HL-60 (cell line): ENCODE results near the gene ASCC3.

ENCODE experiments used
- GABPA ChIP-seq: IDR thresholded peaks from 2 replicates; pipeline ENCODE4 v1.6.1; 2012; ENCODE audit warnings: low read depth
- POLR2AphosphoS5 ChIP-seq: IDR thresholded peaks from 2 replicates; pipeline ENCODE4 v1.6.1; 2012; ENCODE audit warnings: low read depth
- SPI1 ChIP-seq: IDR thresholded peaks from 2 replicates; pipeline ENCODE4 v1.6.1; 2012; ENCODE audit warnings: low read depth, mild to moderate bottlenecking, borderline replicate concordance
- TF ChIP-seq, protein P1 (sequence below): IDR thresholded peaks from one replicate; pipeline ENCODE4 v1.5.1; 2011; ENCODE audit warnings: low read length, control low read depth, inconsistent platforms; ENCODE audit not compliant: insufficient read depth
- TF ChIP-seq, protein P2 (sequence below): IDR thresholded peaks from 2 replicates; pipeline ENCODE4 v1.6.1; 2012; ENCODE audit warnings: low read depth; ENCODE audit not compliant: insufficient replicate concordance

GRCh38 chr6:100463630-100464161, 417.4 kb downstream of the ASCC3 start:
- TF ChIP-seq, protein P1, sequence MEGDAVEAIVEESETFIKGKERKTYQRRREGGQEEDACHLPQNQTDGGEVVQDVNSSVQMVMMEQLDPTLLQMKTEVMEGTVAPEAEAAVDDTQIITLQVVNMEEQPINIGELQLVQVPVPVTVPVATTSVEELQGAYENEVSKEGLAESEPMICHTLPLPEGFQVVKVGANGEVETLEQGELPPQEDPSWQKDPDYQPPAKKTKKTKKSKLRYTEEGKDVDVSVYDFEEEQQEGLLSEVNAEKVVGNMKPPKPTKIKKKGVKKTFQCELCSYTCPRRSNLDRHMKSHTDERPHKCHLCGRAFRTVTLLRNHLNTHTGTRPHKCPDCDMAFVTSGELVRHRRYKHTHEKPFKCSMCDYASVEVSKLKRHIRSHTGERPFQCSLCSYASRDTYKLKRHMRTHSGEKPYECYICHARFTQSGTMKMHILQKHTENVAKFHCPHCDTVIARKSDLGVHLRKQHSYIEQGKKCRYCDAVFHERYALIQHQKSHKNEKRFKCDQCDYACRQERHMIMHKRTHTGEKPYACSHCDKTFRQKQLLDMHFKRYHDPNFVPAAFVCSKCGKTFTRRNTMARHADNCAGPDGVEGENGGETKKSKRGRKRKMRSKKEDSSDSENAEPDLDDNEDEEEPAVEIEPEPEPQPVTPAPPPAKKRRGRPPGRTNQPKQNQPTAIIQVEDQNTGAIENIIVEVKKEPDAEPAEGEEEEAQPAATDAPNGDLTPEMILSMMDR, result no peak
- TF ChIP-seq, protein P2, sequence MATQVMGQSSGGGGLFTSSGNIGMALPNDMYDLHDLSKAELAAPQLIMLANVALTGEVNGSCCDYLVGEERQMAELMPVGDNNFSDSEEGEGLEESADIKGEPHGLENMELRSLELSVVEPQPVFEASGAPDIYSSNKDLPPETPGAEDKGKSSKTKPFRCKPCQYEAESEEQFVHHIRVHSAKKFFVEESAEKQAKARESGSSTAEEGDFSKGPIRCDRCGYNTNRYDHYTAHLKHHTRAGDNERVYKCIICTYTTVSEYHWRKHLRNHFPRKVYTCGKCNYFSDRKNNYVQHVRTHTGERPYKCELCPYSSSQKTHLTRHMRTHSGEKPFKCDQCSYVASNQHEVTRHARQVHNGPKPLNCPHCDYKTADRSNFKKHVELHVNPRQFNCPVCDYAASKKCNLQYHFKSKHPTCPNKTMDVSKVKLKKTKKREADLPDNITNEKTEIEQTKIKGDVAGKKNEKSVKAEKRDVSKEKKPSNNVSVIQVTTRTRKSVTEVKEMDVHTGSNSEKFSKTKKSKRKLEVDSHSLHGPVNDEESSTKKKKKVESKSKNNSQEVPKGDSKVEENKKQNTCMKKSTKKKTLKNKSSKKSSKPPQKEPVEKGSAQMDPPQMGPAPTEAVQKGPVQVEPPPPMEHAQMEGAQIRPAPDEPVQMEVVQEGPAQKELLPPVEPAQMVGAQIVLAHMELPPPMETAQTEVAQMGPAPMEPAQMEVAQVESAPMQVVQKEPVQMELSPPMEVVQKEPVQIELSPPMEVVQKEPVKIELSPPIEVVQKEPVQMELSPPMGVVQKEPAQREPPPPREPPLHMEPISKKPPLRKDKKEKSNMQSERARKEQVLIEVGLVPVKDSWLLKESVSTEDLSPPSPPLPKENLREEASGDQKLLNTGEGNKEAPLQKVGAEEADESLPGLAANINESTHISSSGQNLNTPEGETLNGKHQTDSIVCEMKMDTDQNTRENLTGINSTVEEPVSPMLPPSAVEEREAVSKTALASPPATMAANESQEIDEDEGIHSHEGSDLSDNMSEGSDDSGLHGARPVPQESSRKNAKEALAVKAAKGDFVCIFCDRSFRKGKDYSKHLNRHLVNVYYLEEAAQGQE, result no peak
- no peak for TF ChIP-seq POLR2AphosphoS5
- TF ChIP-seq GABPA, result no peak
- TF ChIP-seq SPI1, result no peak
